Ectodermal cell (in vitro differentiated cells): Measurements from ENCODE around the gene ESR2.

Experiments used
- H3K27ac ChIP-seq: 2 replicates; pipeline ENCODE4 v1.7.0; 2013; ENCODE audit warnings: mild to moderate bottlenecking, low read depth, low read length; ENCODE audit not compliant: insufficient read depth, poor library complexity, severe bottlenecking
- H3K27me3 ChIP-seq: 2 replicates; pipeline ENCODE4 v1.7.0; 2013; ENCODE audit warnings: mild to moderate bottlenecking, low read length; ENCODE audit not compliant: insufficient read depth, control insufficient read depth, poor library complexity, severe bottlenecking
- H3K36me3 ChIP-seq: one replicate; pipeline ENCODE4 v1.7.0; 2013; ENCODE audit warnings: low read length; ENCODE audit not compliant: control insufficient read depth, insufficient read depth
- H3K4me1 ChIP-seq: one replicate; pipeline ENCODE4 v1.7.0; 2013; ENCODE audit warnings: low read length; ENCODE audit not compliant: control insufficient read depth, insufficient read depth
- H3K4me3 ChIP-seq: 2 replicates; pipeline ENCODE4 v1.7.0; 2013; ENCODE audit warnings: low read depth, low read length, control low read depth; ENCODE audit not compliant: insufficient read depth
- H3K9me3 ChIP-seq: 2 replicates; pipeline ENCODE4 v1.7.0; 2013; ENCODE audit warnings: mild to moderate bottlenecking, low read length, moderate library complexity; ENCODE audit not compliant: control insufficient read depth
- WGBS, 2 experiments: methylation state at CpG; one replicate each; pipeline ENCODE4 v1.1.7; 2013; ENCODE audit warnings: missing lambda C conversion rate in 2 of 2; 5-methylcytosine and 5-hydroxymethylcytosine counted together

Gene ESR2

DNA sequence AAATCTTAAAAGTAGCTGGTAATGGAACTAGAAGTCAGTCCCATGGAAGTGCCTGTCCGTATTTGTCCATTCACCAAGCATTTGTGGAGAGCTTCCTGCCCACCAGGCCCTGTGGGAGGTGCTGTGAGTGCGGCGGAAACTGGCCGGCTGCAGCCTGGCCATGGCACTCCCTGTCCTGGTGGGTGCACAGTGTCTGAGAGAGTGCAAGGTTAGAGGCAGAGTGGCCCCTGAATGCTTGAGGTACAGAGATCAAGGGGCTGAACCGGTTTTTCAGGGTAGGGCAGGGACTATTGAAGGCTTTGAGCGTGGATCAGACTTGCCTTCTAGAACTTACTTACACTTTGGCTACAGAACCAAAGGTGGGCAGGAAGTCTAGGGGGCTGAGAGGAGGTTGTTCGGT lies 92.9 kb downstream of the ESR2 start:
- Histone ChIP-seq H3K36me3 (no peaks in the 10 kb centered on the region), H3K4me1 (peaks cover 13% of the 10 kb centered on the region), H3K9me3 (no peaks in the 10 kb centered on the region), H3K4me3 (no peak overlapping the region), H3K27ac (no peak overlapping the region), H3K27me3 (no peaks in the 10 kb centered on the region)
- 89 to 90% methylated on average over 7 of the region's 7 CpGs for WGBS, 2 experiments

DNA sequence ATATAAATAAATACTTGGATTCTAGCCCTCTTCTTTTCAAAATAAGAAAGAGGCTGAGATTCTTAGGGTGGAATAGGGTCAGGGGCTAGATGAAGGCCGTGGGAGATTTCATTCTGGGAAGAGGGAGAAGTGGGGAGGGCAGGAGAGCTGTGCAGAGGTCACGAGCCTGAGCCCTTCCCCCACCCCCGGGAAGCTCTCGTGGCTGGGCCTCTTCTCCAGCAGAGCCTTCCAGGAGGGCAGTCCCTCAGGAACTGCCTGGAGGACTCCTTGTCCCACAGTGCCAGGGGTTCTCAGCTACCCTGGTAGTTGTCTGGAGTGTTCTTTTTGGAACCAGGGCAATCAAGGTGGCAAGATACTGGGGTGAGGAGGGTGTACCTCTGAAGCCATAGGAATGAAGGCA lies 94.0 kb downstream of the ESR2 start:
- H3K36me3 ChIP-seq = no peaks in the 10 kb centered on the region
- 23 to 30% methylated on average over 4 of the region's 4 CpGs for WGBS, 2 experiments
- no peaks in the 10 kb centered on the region for H3K9me3 ChIP-seq
- no peaks in the 10 kb centered on the region for H3K27me3 ChIP-seq
- H3K27ac ChIP-seq = no peak overlapping the region
- no peak overlapping the region for H3K4me3 ChIP-seq
- peaks cover 21% of the 10 kb centered on the region for H3K4me1 ChIP-seq

GRCh38 chr14:64198486-64198885 lies 95.7 kb downstream of the ESR2 start:
- WGBS, 2 experiments = 83 to 88% methylated on average over 3 of the region's 3 CpGs
- Histone ChIP-seq H3K9me3 (no peaks in the 10 kb centered on the region), H3K27ac (no peak overlapping the region), H3K27me3 (no peaks in the 10 kb centered on the region), H3K36me3 (no peaks in the 10 kb centered on the region), H3K4me1 (peaks cover 21% of the 10 kb centered on the region), H3K4me3 (no peak overlapping the region)

DNA sequence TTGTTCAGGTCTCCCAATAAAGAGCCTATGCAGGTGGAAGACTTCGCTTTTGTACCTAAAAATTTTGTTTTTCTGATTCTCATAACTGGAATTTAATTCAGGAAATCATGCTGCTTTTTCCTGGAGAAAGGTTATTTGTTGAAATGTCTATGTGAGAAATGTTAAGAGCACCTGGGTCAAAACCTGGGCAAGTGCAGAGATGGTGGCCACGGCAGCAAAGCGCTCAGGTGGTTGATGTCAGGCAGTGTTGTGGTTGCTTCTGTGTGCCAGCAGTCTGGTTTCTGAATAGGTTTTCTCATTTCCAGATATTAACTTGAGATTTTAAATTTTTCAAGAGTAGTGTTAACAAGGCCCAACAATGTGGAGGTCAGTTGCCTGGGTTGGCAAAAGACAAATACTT lies 96.2 kb downstream of the ESR2 start:
- H3K27ac ChIP-seq = no peak overlapping the region
- H3K9me3 ChIP-seq = no peaks in the 10 kb centered on the region
- peaks cover 21% of the 10 kb centered on the region for H3K4me1 ChIP-seq
- no peak overlapping the region for H3K4me3 ChIP-seq
- no peaks in the 10 kb centered on the region for H3K27me3 ChIP-seq
- 76 to 84% methylated on average over 3 of the region's 3 CpGs for WGBS, 2 experiments
- H3K36me3 ChIP-seq = no peaks in the 10 kb centered on the region

DNA sequence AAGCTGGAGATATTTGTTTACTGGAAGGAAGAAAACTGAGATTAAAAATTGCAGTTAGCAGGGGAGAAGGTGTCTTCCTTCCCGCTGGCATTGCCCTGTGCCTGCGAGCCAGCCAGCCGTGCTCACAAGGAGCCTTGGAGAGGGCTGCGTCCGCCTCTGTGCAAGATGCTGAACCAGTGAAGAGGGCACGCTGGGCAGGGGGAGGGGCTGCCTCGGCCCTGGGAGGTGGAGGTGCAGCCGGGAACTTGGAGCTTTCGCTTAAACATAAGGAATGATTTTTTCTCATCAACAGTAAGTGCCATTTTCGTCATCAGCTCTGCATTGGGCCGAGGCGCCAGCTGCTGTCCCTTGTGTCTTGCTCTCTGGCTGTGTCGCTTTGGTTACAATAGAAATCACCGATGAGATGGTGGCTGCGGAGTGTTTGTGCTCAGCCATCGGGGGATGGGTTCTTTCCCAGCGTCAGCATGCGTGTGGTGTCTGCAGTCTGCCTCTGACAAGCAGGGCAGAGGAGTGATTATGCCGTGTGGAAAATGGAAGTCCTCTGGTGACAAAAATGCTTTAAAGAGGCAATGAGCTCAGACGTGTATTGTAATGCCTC lies 97.3 kb downstream of the ESR2 start:
- Histone ChIP-seq H3K9me3 (no peaks in the 10 kb centered on the region), H3K27me3 (no peaks in the 10 kb centered on the region), H3K4me3 (peak overlapping the region; percentile 27), H3K36me3 (no peaks in the 10 kb centered on the region), H3K27ac (peak overlapping the region; percentile 28), H3K4me1 (peaks cover 28% of the 10 kb centered on the region)
- WGBS, 2 experiments = 7 to 10% methylated on average over 20 of the region's 20 CpGs

- H3K27ac ChIP-seq = no peak overlapping the region
Observed at GRCh38 chr14:64196056-64196455, 98.1 kb downstream of the ESR2 start.

GRCh38 chr14:64195199-64195598 lies 99.0 kb downstream of the ESR2 start:
- WGBS, 2 experiments = 78 to 86% methylated on average over 2 of the region's 2 CpGs
- Histone ChIP-seq H3K4me3 (no peak overlapping the region), H3K27ac (no peak overlapping the region), H3K9me3 (no peaks in the 10 kb centered on the region), H3K36me3 (peaks cover 4% of the 10 kb centered on the region), H3K4me1 (peaks cover 25% of the 10 kb centered on the region), H3K27me3 (no peaks in the 10 kb centered on the region)

More at GRCh38 chr14:64196056-64196455, 98.1 kb downstream of the ESR2 start:
- Histone ChIP-seq H3K36me3 (peaks cover 4% of the 10 kb centered on the region), H3K4me1 (peaks cover 28% of the 10 kb centered on the region), H3K9me3 (no peaks in the 10 kb centered on the region), H3K4me3 (no peak overlapping the region), H3K27me3 (no peaks in the 10 kb centered on the region)
- WGBS, 2 experiments = 81 to 85% methylated on average over 5 of the region's 5 CpGs

DNA sequence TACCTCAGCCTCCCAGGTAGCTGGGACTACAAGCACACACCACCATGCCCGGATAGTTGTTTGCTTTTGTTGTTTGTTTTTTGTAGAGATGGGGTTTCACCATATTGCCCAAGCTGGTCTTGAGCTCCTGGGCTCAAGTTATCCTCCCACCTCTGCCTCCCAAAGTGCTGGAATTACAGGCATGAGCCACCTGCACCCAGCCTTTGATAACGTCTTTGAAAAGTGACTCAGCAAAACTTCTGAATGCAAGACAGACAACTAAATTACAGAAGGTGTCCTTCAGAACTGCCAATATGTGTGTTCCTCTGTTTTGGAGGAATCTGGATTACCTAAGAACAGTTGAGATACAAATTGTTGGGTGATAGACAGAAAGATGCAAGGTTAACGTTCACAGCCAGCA lies 99.8 kb downstream of the ESR2 start:
- WGBS, 2 experiments = 78 to 84% methylated on average over 2 to 3 of the region's 3 CpGs
- no peak overlapping the region for H3K4me3 ChIP-seq
- H3K9me3 ChIP-seq = no peaks in the 10 kb centered on the region
- peaks cover 12% of the 10 kb centered on the region for H3K36me3 ChIP-seq
- peaks cover 20% of the 10 kb centered on the region for H3K4me1 ChIP-seq
- H3K27me3 ChIP-seq = no peaks in the 10 kb centered on the region
- H3K27ac ChIP-seq = no peak overlapping the region

DNA sequence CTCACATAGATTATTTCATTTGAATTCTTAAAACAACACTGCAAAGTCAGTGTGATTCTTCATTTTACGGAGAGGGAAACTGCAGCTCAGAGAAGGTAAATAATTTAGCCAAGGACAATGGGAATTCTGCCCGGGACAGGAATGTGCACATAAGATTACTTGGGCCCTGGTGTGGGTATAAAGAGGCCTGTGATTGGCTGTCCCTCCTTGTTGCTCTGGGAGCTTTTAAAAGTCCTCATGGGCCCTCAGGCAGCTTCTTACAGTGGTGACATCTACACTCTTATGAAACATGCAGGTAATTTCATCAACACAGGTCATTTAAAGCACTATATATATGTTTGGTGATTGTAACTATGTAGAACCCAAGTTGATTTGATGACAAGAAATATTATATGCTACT lies 100.3 kb downstream of the ESR2 start:
- no peaks in the 10 kb centered on the region for H3K9me3 ChIP-seq
- no peaks in the 10 kb centered on the region for H3K27me3 ChIP-seq
- peaks cover 14% of the 10 kb centered on the region for H3K36me3 ChIP-seq
- peaks cover 20% of the 10 kb centered on the region for H3K4me1 ChIP-seq
- H3K4me3 ChIP-seq = no peak overlapping the region
- WGBS, 2 experiments = 87 to 89% methylated on average over 2 of the region's 2 CpGs
- no peak overlapping the region for H3K27ac ChIP-seq

DNA sequence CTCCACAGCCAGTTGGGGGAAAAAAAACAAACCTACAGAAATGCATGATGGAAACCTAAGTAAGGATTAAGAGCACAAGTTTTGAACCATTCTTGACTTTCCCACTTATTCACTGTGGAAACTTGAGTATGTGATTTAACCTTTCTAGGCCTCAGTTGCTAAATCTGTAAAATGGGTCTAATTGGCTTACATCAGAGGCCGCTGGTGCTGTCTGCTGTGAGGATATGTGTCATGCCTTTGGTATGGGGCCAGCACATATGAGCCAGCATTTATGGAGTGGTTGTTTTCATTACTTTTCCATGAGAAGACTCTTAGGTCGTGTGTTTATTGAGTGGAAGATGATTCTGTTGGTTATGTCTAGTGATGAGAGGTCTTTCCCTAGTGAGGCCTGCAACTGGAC lies 102.4 kb downstream of the ESR2 start:
- no peaks in the 10 kb centered on the region for H3K27me3 ChIP-seq
- H3K36me3 ChIP-seq = peaks cover 14% of the 10 kb centered on the region
- H3K4me1 ChIP-seq = peaks cover 28% of the 10 kb centered on the region
- no peak overlapping the region for H3K4me3 ChIP-seq
- H3K9me3 ChIP-seq = no peaks in the 10 kb centered on the region
- H3K27ac ChIP-seq = no peak overlapping the region
- 90 to 95% methylated on average over 2 of the region's 2 CpGs for WGBS, 2 experiments
